NCI-H748 treated with DMSO at 0.1 percent for 48 hours (cell line): Measurements from ENCODE around the gene RNF150.

Experiments used
- DNase-seq: peaks from one replicate; lab custom pipeline; 2025; lab: John Stamatoyannopoulos, UW

The RNF150 gene

GRCh38 chr4:140976768-140977167, 156.5 kb downstream of the RNF150 start:
- DNase-seq = no peak

DNA sequence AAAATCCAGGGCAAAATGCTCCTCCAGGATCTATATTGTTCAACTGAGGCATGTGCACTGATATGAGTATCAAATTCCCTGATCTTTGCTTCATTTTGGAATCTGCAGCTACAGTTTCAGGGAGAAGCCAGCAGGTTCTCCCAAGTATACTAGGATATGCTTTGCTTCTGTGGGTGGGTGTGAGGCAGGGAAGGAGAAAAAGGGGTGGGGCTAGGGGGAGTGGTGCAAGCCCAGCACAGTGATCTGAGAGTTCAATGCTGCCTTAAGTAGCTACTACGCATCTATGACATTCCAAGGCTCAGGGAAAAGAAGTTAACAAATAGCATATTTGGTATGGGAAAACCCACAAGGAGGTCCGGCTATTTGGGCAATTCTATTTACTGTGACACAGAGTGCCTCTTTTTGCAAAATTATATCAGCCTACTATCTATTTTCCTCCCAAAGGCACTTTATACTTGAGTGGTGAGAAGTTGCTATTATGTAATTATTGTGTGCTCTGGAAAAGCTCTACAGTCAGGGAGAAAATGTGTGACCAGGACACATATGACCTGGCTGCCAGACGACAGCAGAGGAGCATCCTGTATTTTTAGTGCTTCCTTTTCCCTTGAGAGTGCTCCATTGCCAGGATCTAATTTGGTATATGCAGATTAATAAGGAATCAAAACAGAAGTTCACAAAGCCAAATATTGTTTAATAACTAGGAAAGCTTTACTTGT, 162.0 kb downstream of the RNF150 start:
- DNase-seq = no peak

- DNase-seq = no peak
Observed at GRCh38 chr4:140969296-140969695, 164.0 kb downstream of the RNF150 start.

DNA sequence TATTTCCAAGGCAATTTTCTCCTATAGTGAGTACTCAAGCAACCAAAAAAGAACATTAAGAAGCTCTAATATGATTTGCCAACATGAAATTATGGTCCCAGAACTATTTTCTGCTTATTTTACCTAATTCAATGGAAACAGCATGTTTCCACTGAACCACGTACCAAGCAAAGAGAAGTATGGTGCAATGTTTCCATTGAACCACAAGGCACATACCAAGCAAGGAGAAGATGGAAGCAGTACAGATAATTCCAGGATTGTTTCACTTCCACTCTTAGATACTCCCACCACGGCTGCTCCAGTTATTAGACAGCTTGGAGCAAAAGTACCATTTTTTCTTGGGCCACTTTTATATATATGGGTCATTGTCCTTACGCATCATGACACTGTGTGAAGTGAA, 164.9 kb downstream of the RNF150 start:
- no peak for DNase-seq

GRCh38 chr4:140963883-140964282, 169.4 kb downstream of the RNF150 start:
- no peak for DNase-seq

- DNase-seq = no peak
Observed at GRCh38 chr4:140955641-140956040, 177.6 kb downstream of the RNF150 start.

DNA sequence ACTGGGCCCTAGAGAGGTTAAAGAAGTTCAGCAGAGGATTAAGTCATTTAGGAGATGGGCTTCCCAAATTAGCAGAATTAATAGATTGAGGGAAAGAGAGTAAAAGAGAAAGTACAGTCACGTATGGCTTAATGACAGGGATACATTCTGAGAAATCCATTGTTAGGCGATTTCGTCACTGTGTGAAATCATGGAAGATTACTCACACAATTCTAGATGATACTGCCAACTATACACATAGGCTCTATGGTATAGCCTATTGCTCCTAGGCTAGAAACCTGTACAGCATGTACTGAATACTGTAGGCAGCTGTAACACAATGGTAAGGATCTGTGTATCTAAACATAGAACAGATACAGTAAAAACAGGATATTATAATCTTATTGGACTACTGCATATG, 180.6 kb downstream of the RNF150 start:
- no peak for DNase-seq

- no peak for DNase-seq
Observed at GRCh38 chr4:140947506-140947905, 185.8 kb downstream of the RNF150 start.

- no peak for DNase-seq
Observed at GRCh38 chr4:140945106-140945505, 188.2 kb downstream of the RNF150 start.

DNA sequence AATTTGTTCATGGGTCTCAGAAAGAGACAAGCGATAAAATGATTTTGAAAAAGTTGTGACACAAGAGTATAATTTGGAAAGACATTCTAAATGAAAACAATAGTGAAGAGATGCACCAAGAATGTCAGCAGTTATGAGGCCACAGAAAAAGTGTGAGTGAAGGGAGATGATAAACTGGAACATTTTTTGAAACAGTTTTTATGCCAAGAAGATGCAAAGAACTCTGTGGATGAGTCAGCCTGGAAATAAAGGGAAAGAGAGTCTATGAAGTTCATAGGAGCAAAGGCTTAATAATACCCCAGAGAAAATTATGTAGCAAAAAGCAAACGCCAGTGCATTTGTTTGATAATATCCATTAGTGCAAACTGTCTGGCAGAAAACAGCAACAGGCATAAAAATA, 188.7 kb downstream of the RNF150 start:
- no peak for DNase-seq

GRCh38 chr4:140944199-140944515, 189.1 kb downstream of the RNF150 start:
- DNase-seq = no peak

DNA sequence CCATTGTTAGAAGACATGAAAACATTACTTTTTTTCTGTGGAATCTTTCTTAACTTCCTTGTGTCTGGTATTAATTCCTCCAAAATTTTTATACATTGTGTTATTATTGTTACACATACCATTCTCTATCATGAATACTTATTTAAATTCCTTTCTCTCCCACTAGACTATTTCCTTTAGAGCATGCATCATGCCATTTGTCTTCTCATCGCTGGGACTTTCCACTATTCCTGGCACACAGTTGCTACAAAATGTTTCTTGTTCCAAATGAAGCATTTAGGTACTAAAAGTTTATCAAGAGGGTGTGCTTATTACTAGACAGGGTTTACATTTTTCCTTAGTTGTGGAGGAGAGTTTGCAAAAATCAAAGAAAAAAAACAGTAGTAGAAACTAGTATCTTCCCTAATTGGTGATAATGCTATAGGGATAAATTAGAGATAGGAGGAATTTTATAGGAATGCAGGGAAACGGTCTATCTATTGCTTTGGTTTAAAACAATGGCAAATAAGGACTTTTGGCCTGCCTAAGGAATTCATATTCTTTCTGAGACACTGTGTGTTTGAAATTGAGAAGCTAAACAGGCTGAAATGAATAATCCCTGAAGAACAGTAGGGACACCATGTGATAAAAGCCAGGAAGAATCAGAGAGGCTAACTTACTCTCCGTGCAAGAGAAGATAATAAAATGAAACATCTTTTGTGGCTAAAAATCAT, 189.6 kb downstream of the RNF150 start:
- DNase-seq = no peak

DNA sequence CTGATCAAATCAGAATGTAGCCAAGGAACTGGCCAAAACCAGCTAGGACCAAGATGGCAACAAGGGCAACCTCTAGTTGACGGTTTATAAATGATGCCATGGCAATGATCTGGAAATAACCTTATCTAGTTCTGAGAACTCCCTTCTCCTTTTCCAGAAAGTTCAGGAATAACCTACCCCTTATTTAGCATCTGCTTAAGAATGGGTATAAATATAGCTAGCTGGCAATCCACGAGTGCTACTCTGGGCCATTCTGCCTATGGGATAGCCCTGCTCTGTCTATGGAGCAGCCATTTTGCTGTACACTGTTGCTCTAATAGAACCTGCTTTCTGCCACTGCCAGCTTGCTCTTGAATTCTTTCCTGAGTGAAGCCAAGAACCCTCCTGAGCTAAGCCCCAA, 192.7 kb downstream of the RNF150 start:
- no peak for DNase-seq

GRCh38 chr4:140937866-140938265, 195.4 kb downstream of the RNF150 start:
- DNase-seq = no peak

GRCh38 chr4:140935254-140935653, 198.0 kb downstream of the RNF150 start:
- DNase-seq = no peak

GRCh38 chr4:140932501-140933045, 200.7 kb downstream of the RNF150 start:
- no peak for DNase-seq

- no peak for DNase-seq
Observed at GRCh38 chr4:140931911-140932310, 201.4 kb downstream of the RNF150 start.

- DNase-seq = no peak
Observed at GRCh38 chr4:140930557-140930956, 202.7 kb downstream of the RNF150 start.

GRCh38 chr4:140930011-140930410, 203.3 kb downstream of the RNF150 start:
- no peak for DNase-seq

DNA sequence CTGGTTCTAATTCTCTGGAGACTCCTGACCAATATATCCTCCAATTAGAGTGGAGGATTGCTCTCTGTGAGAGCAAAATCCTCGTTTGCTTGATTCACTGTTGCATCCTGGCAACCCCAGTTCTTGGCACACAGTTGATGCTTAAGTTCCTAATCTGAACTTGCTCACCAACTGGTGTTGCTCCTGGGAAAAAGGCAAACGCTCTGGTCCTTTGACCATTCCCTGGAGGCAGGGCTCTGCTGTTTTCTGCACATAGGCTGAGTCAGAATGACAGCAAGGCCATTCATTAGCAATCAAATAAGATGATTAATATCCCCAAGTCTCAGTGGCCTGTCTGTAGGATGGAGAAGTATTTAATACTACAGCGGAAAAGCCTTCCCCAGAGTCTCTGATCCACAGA, 204.4 kb downstream of the RNF150 start:
- no peak for DNase-seq

DNA sequence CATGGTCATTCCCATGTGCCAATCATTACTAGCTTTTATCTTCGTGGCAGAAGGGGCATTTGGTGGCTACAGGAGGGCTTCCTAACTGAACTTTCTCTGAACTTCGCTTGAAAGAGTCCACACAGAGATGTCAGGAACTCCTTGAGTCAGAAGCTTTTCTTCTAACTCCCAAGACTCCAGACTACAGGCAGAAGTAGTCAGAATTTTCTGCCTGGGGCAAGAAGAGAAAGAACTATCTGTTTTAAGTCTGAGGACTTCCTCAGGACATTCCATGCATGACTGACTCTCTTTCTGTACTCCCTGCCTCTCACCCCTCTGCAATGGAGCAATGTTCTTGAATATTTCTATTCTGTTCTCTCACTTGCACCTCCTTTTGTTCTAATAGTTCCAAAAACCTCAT, 206.6 kb downstream of the RNF150 start:
- no peak for DNase-seq

- DNase-seq = no peak
Observed at GRCh38 chr4:140925417-140925816, 207.9 kb downstream of the RNF150 start.

- no peak for DNase-seq
Observed at GRCh38 chr4:140924761-140925392, 208.4 kb downstream of the RNF150 start.
